Osteoblast (primary cell): ENCODE data around the gene PRR7. TPM values are rescaled to one million over a fixed set of nuclear protein-coding genes. Genes with fewer than 3 reads are reported as not detected.

Source experiments
- DNase-seq: peaks from one replicate; pipeline ENCODE4 v3.0.0; 2011; ENCODE audit warnings: low spot score, mixed read lengths; ENCODE audit not compliant: insufficient read length; ENCODE audit errors: missing footprints
- H2AFZ ChIP-seq: 2 replicates; pipeline ENCODE4 v1.6.0; 2011; ENCODE audit warnings: mild to moderate bottlenecking, low read length
- H3K27ac ChIP-seq: 2 replicates; pipeline ENCODE4 v1.5.1; 2011; ENCODE audit warnings: mild to moderate bottlenecking, low read depth, low read length, moderate library complexity
- H3K27me3 ChIP-seq: 2 replicates; pipeline ENCODE4 v1.6.0; 2012; ENCODE audit warnings: mild to moderate bottlenecking, control low read depth, inconsistent platforms, low read length, moderate library complexity; ENCODE audit not compliant: insufficient read depth
- H3K36me3 ChIP-seq: 2 replicates; pipeline ENCODE4 v1.5.1; 2011; ENCODE audit warnings: mild to moderate bottlenecking, low read length, control low read depth, moderate library complexity; ENCODE audit not compliant: insufficient read depth
- H3K4me1 ChIP-seq: 2 replicates; pipeline ENCODE4 v1.5.1; 2011; ENCODE audit warnings: mild to moderate bottlenecking, low read length, control low read depth, moderate library complexity; ENCODE audit not compliant: insufficient read depth
- H3K4me2 ChIP-seq: 2 replicates; pipeline ENCODE4 v1.6.0; 2011; ENCODE audit warnings: mild to moderate bottlenecking, low read length; ENCODE audit not compliant: insufficient read depth
- H3K4me3 ChIP-seq: fragments of 200-600 bp; sonication (generic); 3 replicates; pipeline ENCODE4 v1.5.1; 2012; ENCODE audit warnings: mild to moderate bottlenecking, low read length, inconsistent platforms; ENCODE audit not compliant: insufficient read depth
- H3K79me2 ChIP-seq: 2 replicates; pipeline ENCODE4 v1.6.0; 2012; ENCODE audit warnings: mild to moderate bottlenecking, low read length, control low read depth, inconsistent platforms; ENCODE audit not compliant: insufficient read depth
- H3K9me3 ChIP-seq: 2 replicates; pipeline ENCODE4 v1.5.1; 2011; ENCODE audit warnings: low read depth, low read length, control low read depth
- H4K20me1 ChIP-seq: 2 replicates; pipeline ENCODE4 v1.6.0; 2012; ENCODE audit warnings: mild to moderate bottlenecking, low read length, control low read depth; ENCODE audit not compliant: insufficient read depth
- total RNA-seq: library from RNA; depleted of rRNA; stranded (reverse); fragments of >200 nt; gene quantifications from 2 replicates; pipeline ENCODE4 v1.2.3, GENCODE V29; 2012
- TF ChIP-seq, protein P1 (sequence below): IDR thresholded peaks from 2 replicates; pipeline ENCODE4 v1.5.1; 2011; ENCODE audit warnings: mild to moderate bottlenecking, low read depth, low read length, moderate library complexity; ENCODE audit errors: extremely low read depth

The PRR7 gene
- total RNA-seq, 1 donor = 12.7 TPM

DNA sequence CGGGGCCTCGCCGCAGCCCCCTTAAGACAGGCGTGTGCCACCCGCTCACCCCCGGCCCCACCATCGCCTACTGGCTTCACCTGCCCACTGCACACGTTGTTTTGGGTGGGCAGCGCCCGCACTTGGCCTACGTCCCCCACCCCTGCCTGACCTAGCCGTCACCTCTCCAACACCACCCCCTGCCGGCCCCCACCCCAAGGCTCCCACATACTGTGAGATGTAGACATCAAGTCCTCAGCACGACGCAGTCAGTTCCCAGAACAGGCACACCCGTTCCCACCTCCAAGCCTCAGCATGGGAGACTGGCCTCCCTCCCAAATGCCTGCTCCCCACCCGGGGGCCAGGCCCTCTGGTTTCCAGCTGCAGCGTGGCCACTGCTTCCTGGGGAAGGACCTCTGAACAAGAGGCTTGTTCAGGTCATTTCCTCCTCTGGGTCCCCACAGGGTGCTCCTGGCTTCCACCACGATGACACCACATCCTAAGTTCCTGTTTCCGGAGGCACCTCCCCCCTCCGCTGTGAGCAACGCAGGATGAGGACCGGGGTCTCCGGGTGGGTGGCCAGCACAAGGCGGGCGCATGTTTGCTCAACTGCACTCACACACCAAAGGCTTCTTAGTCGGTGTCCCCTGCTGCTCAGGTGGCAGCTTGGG lies 15.5 kb downstream of the PRR7 start:
- H4K20me1 ChIP-seq = peaks cover 43% of the 10 kb centered on the region
- TF ChIP-seq, protein P1, sequence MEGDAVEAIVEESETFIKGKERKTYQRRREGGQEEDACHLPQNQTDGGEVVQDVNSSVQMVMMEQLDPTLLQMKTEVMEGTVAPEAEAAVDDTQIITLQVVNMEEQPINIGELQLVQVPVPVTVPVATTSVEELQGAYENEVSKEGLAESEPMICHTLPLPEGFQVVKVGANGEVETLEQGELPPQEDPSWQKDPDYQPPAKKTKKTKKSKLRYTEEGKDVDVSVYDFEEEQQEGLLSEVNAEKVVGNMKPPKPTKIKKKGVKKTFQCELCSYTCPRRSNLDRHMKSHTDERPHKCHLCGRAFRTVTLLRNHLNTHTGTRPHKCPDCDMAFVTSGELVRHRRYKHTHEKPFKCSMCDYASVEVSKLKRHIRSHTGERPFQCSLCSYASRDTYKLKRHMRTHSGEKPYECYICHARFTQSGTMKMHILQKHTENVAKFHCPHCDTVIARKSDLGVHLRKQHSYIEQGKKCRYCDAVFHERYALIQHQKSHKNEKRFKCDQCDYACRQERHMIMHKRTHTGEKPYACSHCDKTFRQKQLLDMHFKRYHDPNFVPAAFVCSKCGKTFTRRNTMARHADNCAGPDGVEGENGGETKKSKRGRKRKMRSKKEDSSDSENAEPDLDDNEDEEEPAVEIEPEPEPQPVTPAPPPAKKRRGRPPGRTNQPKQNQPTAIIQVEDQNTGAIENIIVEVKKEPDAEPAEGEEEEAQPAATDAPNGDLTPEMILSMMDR = no peak
- H3K79me2 ChIP-seq = peaks cover 3% of the 10 kb centered on the region
- H2AFZ ChIP-seq = no peak overlapping the region
- no peak for DNase-seq
- no peaks in the 10 kb centered on the region for H3K27me3 ChIP-seq
- H3K9me3 ChIP-seq = no peaks in the 10 kb centered on the region
- H3K27ac ChIP-seq = no peak overlapping the region
- no peaks in the 10 kb centered on the region for H3K4me1 ChIP-seq
- no peak overlapping the region for H3K4me2 ChIP-seq
- H3K36me3 ChIP-seq = peaks cover 75% of the 10 kb centered on the region
- no peak overlapping the region for H3K4me3 ChIP-seq

DNA sequence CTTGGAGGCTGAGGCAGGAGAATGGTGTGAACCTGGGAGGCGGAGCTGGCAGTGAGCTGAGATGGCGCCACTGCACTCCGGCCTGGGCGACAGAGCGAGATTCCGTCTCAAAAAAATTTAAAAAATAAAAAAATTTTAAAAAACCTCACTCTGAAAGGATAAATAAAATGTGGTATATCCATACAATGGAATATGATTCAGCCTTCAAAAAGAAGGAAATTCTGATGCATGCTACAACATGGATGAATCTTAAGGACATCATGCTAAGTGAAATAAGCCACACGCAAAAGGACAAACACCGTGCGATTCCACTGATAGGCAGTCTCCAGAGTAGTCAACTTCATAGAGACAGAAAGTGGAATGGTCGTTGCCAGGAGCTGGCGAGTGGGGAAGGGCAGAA lies 18.4 kb downstream of the PRR7 start:
- DNase-seq = no peak
- Histone ChIP-seq H3K4me1 (peaks cover 13% of the 10 kb centered on the region), H4K20me1 (peaks cover 44% of the 10 kb centered on the region), H3K27me3 (no peaks in the 10 kb centered on the region), H3K9me3 (no peaks in the 10 kb centered on the region), H3K36me3 (peaks cover 61% of the 10 kb centered on the region), H3K79me2 (peaks cover 24% of the 10 kb centered on the region), H3K27ac (no peak overlapping the region), H2AFZ (no peak overlapping the region), H3K4me2 (no peak overlapping the region), H3K4me3 (no peak overlapping the region)
- TF ChIP-seq, protein P1 = no peak

DNA sequence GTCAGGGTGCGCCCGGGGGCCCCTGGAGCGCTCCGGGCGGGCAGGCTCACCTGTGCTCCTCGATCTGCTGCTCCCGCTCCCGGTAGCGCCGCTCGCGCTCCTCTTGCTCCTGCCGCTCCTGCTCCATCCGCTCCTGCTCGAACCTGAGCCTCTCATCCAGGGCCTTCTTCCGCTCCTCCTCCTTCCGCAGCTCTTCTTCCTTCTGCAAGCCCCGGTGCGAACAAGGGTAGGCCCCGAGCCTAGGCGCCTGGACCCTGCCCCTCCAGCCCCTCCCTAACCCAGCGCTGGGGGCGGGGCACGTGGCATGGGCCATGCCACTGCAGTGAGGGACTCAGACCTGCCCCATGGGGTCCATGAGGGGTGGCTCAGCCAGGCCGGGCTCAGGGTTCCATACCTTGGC lies 20.2 kb downstream of the PRR7 start:
- H2AFZ ChIP-seq = no peak overlapping the region
- peaks cover 51% of the 10 kb centered on the region for H4K20me1 ChIP-seq
- no peaks in the 10 kb centered on the region for H3K27me3 ChIP-seq
- no peak overlapping the region for H3K4me2 ChIP-seq
- DNase-seq = no peak
- H3K4me3 ChIP-seq = no peak overlapping the region
- TF ChIP-seq, protein P1 = no peak
- H3K4me1 ChIP-seq = peaks cover 31% of the 10 kb centered on the region
- peaks cover 42% of the 10 kb centered on the region for H3K79me2 ChIP-seq
- peaks cover 52% of the 10 kb centered on the region for H3K36me3 ChIP-seq
- no peaks in the 10 kb centered on the region for H3K9me3 ChIP-seq
- no peak overlapping the region for H3K27ac ChIP-seq

DNA sequence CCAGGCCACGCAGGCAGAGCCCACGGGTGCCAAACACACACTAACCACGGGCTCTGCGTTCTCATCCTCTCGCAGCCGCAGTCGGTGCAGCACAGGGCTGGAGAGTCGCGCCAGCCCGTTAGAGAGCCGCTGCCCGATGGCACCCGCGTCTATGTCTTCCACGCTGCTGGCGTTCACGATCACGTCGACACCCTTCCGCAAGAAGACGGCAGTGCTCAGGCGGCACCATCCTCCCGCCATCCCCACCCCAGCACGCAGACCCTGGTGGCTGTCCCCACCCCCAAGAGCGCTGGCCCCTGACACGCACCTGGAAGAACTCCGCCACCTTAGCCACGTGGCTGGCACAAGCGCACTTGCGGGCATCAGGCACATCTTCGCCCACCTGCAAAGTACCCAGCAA lies 20.8 kb downstream of the PRR7 start:
- Histone ChIP-seq H2AFZ (no peak overlapping the region), H3K9me3 (no peaks in the 10 kb centered on the region), H3K4me3 (no peak overlapping the region), H3K4me1 (peaks cover 37% of the 10 kb centered on the region), H3K79me2 (peaks cover 48% of the 10 kb centered on the region), H3K36me3 (peaks cover 47% of the 10 kb centered on the region), H4K20me1 (peaks cover 56% of the 10 kb centered on the region), H3K27ac (no peak overlapping the region), H3K4me2 (no peak overlapping the region), H3K27me3 (no peaks in the 10 kb centered on the region)
- no peak for DNase-seq
- TF ChIP-seq, protein P1 = no peak
